ENCODE data around the gene FOXO3B. TPM values are rescaled to one million over a fixed set of nuclear protein-coding genes. Genes with fewer than 3 reads are reported as not detected.
"Not testable (repeated sequence)": the region's sequence is repeated elsewhere in the genome, so short reads cannot be mapped to it uniquely, and the experiment has no call there.

FOXO3B gene
- total and polyA plus RNA-seq, 2 donors (not counting 3 experiments of a cell fraction or from before 2014, with no cell fraction given) = 7.2 to 9.1 TPM

- H3K9ac ChIP-seq (replicated peaks; ENCODE audit: extremely low read depth, insufficient read depth, low read length); H4K20me1 ChIP-seq (replicated peaks; ENCODE audit: control insufficient read depth, extremely low read depth, insufficient read depth, low read length); intact Hi-C loops (cut with micrococcal nuclease); FAIRE-seq; H3K9me1 ChIP-seq (replicated peaks; ENCODE audit: control insufficient read depth, extremely low read depth, insufficient read depth, low read length); CTCF ChIA-PET; H3K9me3 ChIP-seq (replicated peaks; ENCODE audit: control insufficient read depth, insufficient read depth, low read length); H3K27ac ChIP-seq (ENCODE audit: insufficient read depth, low read depth, low read length); H3K27me3 ChIP-seq (ENCODE audit: control insufficient read depth in 2 of 2, insufficient read depth in 2 of 2, low read length in 2 of 2); H3K4me1 ChIP-seq (ENCODE audit: control insufficient read depth, extremely low read depth, insufficient read depth, low read length); H3K36me3 ChIP-seq (ENCODE audit: control insufficient read depth in 2 of 2, extremely low read depth in 1 of 2, insufficient read depth in 2 of 2, low read length in 2 of 2); dilution Hi-C loops (cut with MboI; ENCODE audit: extremely low pct_ligation_motif_present, low sequenced_read_pairs); H3K79me2 ChIP-seq (ENCODE audit: control insufficient read depth, insufficient read depth, low read length); POLR2A ChIA-PET; DNase-seq (ENCODE audit: low read depth, low spot score); BruUV-seq (replicated peaks): not testable (repeated sequence)
- Histone ChIP-seq H3K4me2 (ENCODE audit: insufficient read depth, low read length) (peak overlapping the region; percentile 85), H3K4me3 (replicated peaks in 1 of 3; ENCODE audit: insufficient read depth in 1 of 3, low read depth in 1 of 3, low read length in 3 of 3) (peak overlapping the region; percentile 47 to 72 (median 70)), H2AFZ (ENCODE audit: low read depth, low read length) (peak overlapping the region; percentile 79)
Measured at GRCh38 chr17:18698473-18699103, 16.5 kb upstream of the FOXO3B start.

GRCh38 chr17:18695143-18695542 lies 13.0 kb upstream of the FOXO3B start:
- H3K9me1 ChIP-seq (replicated peaks; ENCODE audit: control insufficient read depth, extremely low read depth, insufficient read depth, low read length); H3K9ac ChIP-seq (replicated peaks; ENCODE audit: extremely low read depth, insufficient read depth, low read length); H3K27ac ChIP-seq (ENCODE audit: insufficient read depth, low read depth, low read length); H3K27me3 ChIP-seq (ENCODE audit: control insufficient read depth in 2 of 2, insufficient read depth in 2 of 2, low read length in 2 of 2); CTCF ChIA-PET; H4K20me1 ChIP-seq (replicated peaks; ENCODE audit: control insufficient read depth, extremely low read depth, insufficient read depth, low read length); dilution Hi-C loops (cut with MboI; ENCODE audit: extremely low pct_ligation_motif_present, low sequenced_read_pairs); H3K4me2 ChIP-seq (ENCODE audit: insufficient read depth, low read length); DNase-seq (ENCODE audit: low read depth, low spot score); H3K36me3 ChIP-seq (ENCODE audit: control insufficient read depth in 2 of 2, extremely low read depth in 1 of 2, insufficient read depth in 2 of 2, low read length in 2 of 2); H3K4me1 ChIP-seq (ENCODE audit: control insufficient read depth, extremely low read depth, insufficient read depth, low read length); H2AFZ ChIP-seq (ENCODE audit: low read depth, low read length); POLR2A ChIA-PET; intact Hi-C loops (cut with micrococcal nuclease); FAIRE-seq; H3K4me3 ChIP-seq (replicated peaks in 1 of 3; ENCODE audit: insufficient read depth in 1 of 3, low read depth in 1 of 3, low read length in 3 of 3); H3K9me3 ChIP-seq (replicated peaks; ENCODE audit: control insufficient read depth, insufficient read depth, low read length); BruUV-seq (replicated peaks); H3K79me2 ChIP-seq (ENCODE audit: control insufficient read depth, insufficient read depth, low read length): not testable (repeated sequence)

DNA sequence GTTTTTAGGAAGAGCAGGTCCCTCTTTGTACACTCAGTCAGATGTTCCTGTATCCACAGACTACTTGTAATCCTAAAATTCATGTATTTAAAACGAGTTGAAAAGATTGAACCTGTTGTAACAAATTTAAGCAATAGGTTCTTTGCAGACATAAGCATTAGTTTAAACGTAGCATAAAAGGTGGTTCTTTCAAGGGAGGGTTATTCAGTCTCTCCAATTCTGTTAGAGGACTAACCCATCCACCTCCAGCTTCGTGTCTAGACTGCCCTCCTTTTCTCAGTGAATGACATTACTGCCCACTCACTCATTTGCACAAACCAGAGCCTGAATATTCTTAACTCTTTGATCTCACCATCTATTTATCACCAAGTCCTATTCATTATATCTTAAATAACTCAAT lies 554 bp upstream of the FOXO3B start:
- dilution Hi-C loops (cut with MboI; ENCODE audit: extremely low pct_ligation_motif_present, low sequenced_read_pairs); H3K9me1 ChIP-seq (replicated peaks; ENCODE audit: control insufficient read depth, extremely low read depth, insufficient read depth, low read length); H4K20me1 ChIP-seq (replicated peaks; ENCODE audit: control insufficient read depth, extremely low read depth, insufficient read depth, low read length); DNase-seq (ENCODE audit: low read depth, low spot score); FAIRE-seq; CTCF ChIA-PET; intact Hi-C loops (cut with micrococcal nuclease); H3K36me3 ChIP-seq (ENCODE audit: control insufficient read depth in 2 of 2, extremely low read depth in 1 of 2, insufficient read depth in 2 of 2, low read length in 2 of 2); H3K9ac ChIP-seq (replicated peaks; ENCODE audit: extremely low read depth, insufficient read depth, low read length); BruUV-seq (replicated peaks); H3K27ac ChIP-seq (ENCODE audit: insufficient read depth, low read depth, low read length); H3K9me3 ChIP-seq (replicated peaks; ENCODE audit: control insufficient read depth, insufficient read depth, low read length); H3K79me2 ChIP-seq (ENCODE audit: control insufficient read depth, insufficient read depth, low read length); H3K4me1 ChIP-seq (ENCODE audit: control insufficient read depth, extremely low read depth, insufficient read depth, low read length); POLR2A ChIA-PET; H3K27me3 ChIP-seq (ENCODE audit: control insufficient read depth in 2 of 2, insufficient read depth in 2 of 2, low read length in 2 of 2): not testable (repeated sequence)
- H3K4me3 ChIP-seq (replicated peaks in 1 of 3; ENCODE audit: insufficient read depth in 1 of 3, low read depth in 1 of 3, low read length in 3 of 3) = peak overlapping the region in 1 of 3 experiments; percentile 40
- H2AFZ ChIP-seq (ENCODE audit: low read depth, low read length) = peak overlapping the region; percentile 41
- H3K4me2 ChIP-seq (ENCODE audit: insufficient read depth, low read length) = peak overlapping the region; percentile 47

DNA sequence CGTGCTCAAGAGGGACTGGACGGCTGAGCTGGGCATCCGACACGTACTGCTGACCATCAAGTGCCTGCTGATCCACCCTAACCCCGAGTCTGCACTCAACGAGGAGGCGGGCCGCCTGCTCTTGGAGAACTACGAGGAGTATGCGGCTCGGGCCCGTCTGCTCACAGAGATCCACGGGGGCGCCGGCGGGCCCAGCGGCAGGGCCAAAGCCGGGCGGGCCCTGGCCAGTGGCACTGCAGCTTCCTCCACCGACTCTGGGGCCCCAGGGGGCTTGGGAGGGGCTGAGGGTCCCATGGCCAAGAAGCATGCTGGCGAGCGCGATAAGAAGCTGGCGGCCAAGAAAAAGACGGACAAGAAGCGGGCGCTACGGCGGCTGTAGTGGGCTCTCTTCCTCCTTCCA lies 4.7 kb downstream of the FOXO3B start:
- H3K9me1 ChIP-seq (replicated peaks; ENCODE audit: control insufficient read depth, extremely low read depth, insufficient read depth, low read length); H3K4me2 ChIP-seq (ENCODE audit: insufficient read depth, low read length); dilution Hi-C loops (cut with MboI; ENCODE audit: extremely low pct_ligation_motif_present, low sequenced_read_pairs); H3K9ac ChIP-seq (replicated peaks; ENCODE audit: extremely low read depth, insufficient read depth, low read length); POLR2A ChIA-PET; FAIRE-seq; H3K27me3 ChIP-seq (ENCODE audit: control insufficient read depth in 2 of 2, insufficient read depth in 2 of 2, low read length in 2 of 2); CTCF ChIA-PET; H3K4me1 ChIP-seq (ENCODE audit: control insufficient read depth, extremely low read depth, insufficient read depth, low read length); H3K4me3 ChIP-seq (replicated peaks in 1 of 3; ENCODE audit: insufficient read depth in 1 of 3, low read depth in 1 of 3, low read length in 3 of 3); H3K79me2 ChIP-seq (ENCODE audit: control insufficient read depth, insufficient read depth, low read length); intact Hi-C loops (cut with micrococcal nuclease); H2AFZ ChIP-seq (ENCODE audit: low read depth, low read length); DNase-seq (ENCODE audit: low read depth, low spot score); H3K9me3 ChIP-seq (replicated peaks; ENCODE audit: control insufficient read depth, insufficient read depth, low read length); H3K36me3 ChIP-seq (ENCODE audit: control insufficient read depth in 2 of 2, extremely low read depth in 1 of 2, insufficient read depth in 2 of 2, low read length in 2 of 2); H3K27ac ChIP-seq (ENCODE audit: insufficient read depth, low read depth, low read length); BruUV-seq (replicated peaks); H4K20me1 ChIP-seq (replicated peaks; ENCODE audit: control insufficient read depth, extremely low read depth, insufficient read depth, low read length): not testable (repeated sequence)

Measured in endothelial cell of umbilical vein (primary cell).